Psoas muscle (tissue), 8 donors: Measurements from ENCODE around the gene PSMC3. TPM values are rescaled to one million over a fixed set of nuclear protein-coding genes. Genes with fewer than 3 reads are reported as not detected.
A peak's percentile ranks its signal among the peaks of the same experiment; 100 is the strongest.

Experiments used
- ATAC-seq, 4 donors: fragments of 200-7000 bp; cut with Tn5 transposase; one replicate each; pipeline ENCODE4 v1.9.1; 2020; ENCODE audit warnings: moderate library complexity in 3 of 4, mild to moderate bottlenecking in 2 of 4
- DNase-seq, 2 donors: peaks; one replicate each; pipeline ENCODE4 v3.0.0-alpha.2; 2020
- H3K27ac ChIP-seq: fragments of 200-600 bp; one replicate; pipeline ENCODE4 v1.8.0; 2022
- H3K27me3 ChIP-seq, 3 donors: fragments of 200-600 bp in 1 of 3; one replicate each; pipeline versions ENCODE4 v1.6.1 to v1.8.0; 2013 to 2022; ENCODE audit warnings: low read length in 2 of 3, mild to moderate bottlenecking in 2 of 3, moderate library complexity in 1 of 3; ENCODE audit not compliant: insufficient read depth in 3 of 3
- H3K36me3 ChIP-seq, 2 donors: fragments of 200-600 bp in 1 of 2; one replicate each; pipeline versions ENCODE4 v1.6.1 to v1.8.0; 2013 to 2022; ENCODE audit warnings: low read depth in 1 of 2, mild to moderate bottlenecking in 1 of 2, moderate library complexity in 1 of 2; ENCODE audit not compliant: insufficient read depth in 1 of 2
- H3K4me1 ChIP-seq: fragments of 200-600 bp; one replicate; pipeline ENCODE4 v1.8.0; 2022
- H3K4me3 ChIP-seq: fragments of 200-600 bp; one replicate; pipeline ENCODE4 v1.8.0; 2022; ENCODE audit warnings: mild to moderate bottlenecking
- H3K9me3 ChIP-seq: fragments of 200-600 bp; one replicate; pipeline ENCODE4 v1.8.0; 2022
- CTCF ChIP-seq: fragments of 200-600 bp; IDR thresholded peaks from one replicate; pipeline ENCODE4 v1.8.0; 2022; ENCODE audit warnings: antibody characterized with exemption
- WGBS, 3 donors: extraction: QIAGEN DNeasy Blood & Tissue Kit; methylation state at CpG; one replicate each; pipeline versions ENCODE4 v1.1.6 to v1.1.7; 2013; 5-methylcytosine and 5-hydroxymethylcytosine counted together
- intact Hi-C, 2 donors: fragments of 100-400 bp; cut with DNase I; formaldehyde crosslinking; loops; one replicate each; pipeline versions ENCODE4 v1.11.0 to v1.14.2; 2022
- polyA plus RNA-seq, 3 donors: library from polyadenylated mRNA; stranded (reverse); fragments of 200-250 nt; gene quantifications; one replicate each; pipeline ENCODE4 v1.2.3, GENCODE V29; 2013
- total RNA-seq, 4 donors: library from RNA; stranded (reverse); fragmentation: NEBNext Ultra II Directional in 2 of 4; extraction: Animal tissue kit (Norgen Biotek cat#: 25700) in 2 of 4; gene quantifications; one replicate each; pipeline versions ENCODE4 v1.2.1 to v1.2.4, GENCODE V29; 2021 to 2023
- donor health status: healthy with polysubstance abuse.
- donor health status: DM: no; HTN: no; CAD: no; lungs with moderate emphysema.
- donor health status: Bipolar disorder and iron deficiency.
- donor health status: healthy.
- donor health status: DM: yes; HTN: yes; CAD: no.
- donor health status: DM: no; HTN: no; CAD: no.
- donor health status: DM: no; HTN: no; CAD: no.
- donor health status: DM: yes; HTN: yes; CAD: no.

PSMC3 gene
- total and polyA plus RNA-seq, 7 donors, result 141 to 346 (median 255) TPM

- no peak overlapping the region for H3K27ac ChIP-seq
- TF ChIP-seq CTCF, result no peak
- intact Hi-C loops, result no loop called here
- H3K4me3 ChIP-seq, result no peak overlapping the region
- ATAC-seq (no peak), DNase-seq (no peak)
- H3K27me3 ChIP-seq, result no peaks in the 10 kb centered on the region
- 64 to 82% (median 72%) methylated on average over 3 of the region's 3 CpGs for WGBS, 3 donors
- peaks cover 0 to 7% of the 10 kb centered on the region in 2 donors for H3K36me3 ChIP-seq
- H3K4me1 ChIP-seq, result peaks cover 13% of the 10 kb centered on the region
- H3K9me3 ChIP-seq, result no peaks in the 10 kb centered on the region
Measured at GRCh38 chr11:47436726-47437125, 10.5 kb upstream of the PSMC3 start.

- WGBS, 3 donors, result 85 to 94% (median 89%) methylated on average over 3 of the region's 3 CpGs
- intact Hi-C loops, result no loop called here
Measured at GRCh38 chr11:47435687-47436086, 9.4 kb upstream of the PSMC3 start.

GRCh38 chr11:47434011-47434786, 8.0 kb upstream of the PSMC3 start:
- WGBS, 3 donors, result 48 to 74% (median 51%) methylated on average over 7 of the region's 7 CpGs
- Histone ChIP-seq H3K4me3 (no peak overlapping the region), H3K4me1 (peaks cover 19% of the 10 kb centered on the region), H3K9me3 (no peaks in the 10 kb centered on the region), H3K27me3 (no peaks in the 10 kb centered on the region), H3K27ac (peak overlapping the region; percentile 41), H3K36me3 (no peaks in the 10 kb centered on the region)
- intact Hi-C loops, result no loop called here
- DNase-seq (peak; percentile 66 to 76), ATAC-seq (peak; percentile 32 to 47 (median 42))
- no peak for TF ChIP-seq CTCF

More at GRCh38 chr11:47435687-47436086, 9.4 kb upstream of the PSMC3 start:
- no peak for DNase-seq
- peak in 1 of 4 donors; percentile 7 for ATAC-seq
- Histone ChIP-seq H3K27me3 (no peaks in the 10 kb centered on the region), H3K9me3 (no peaks in the 10 kb centered on the region), H3K36me3 (peaks cover 0 to 2% of the 10 kb centered on the region in 2 donors), H3K4me3 (no peak overlapping the region), H3K27ac (no peak overlapping the region), H3K4me1 (peaks cover 19% of the 10 kb centered on the region)
- no peak for TF ChIP-seq CTCF

GRCh38 chr11:47433157-47433556, 6.9 kb upstream of the PSMC3 start:
- ATAC-seq (no peak), DNase-seq (no peak)
- Histone ChIP-seq H3K4me1 (peaks cover 19% of the 10 kb centered on the region), H3K4me3 (no peak overlapping the region), H3K9me3 (no peaks in the 10 kb centered on the region), H3K27ac (peak overlapping the region; percentile 16), H3K27me3 (no peaks in the 10 kb centered on the region), H3K36me3 (no peaks in the 10 kb centered on the region)
- 34 to 67% (median 35%) methylated on average over 3 of the region's 3 CpGs for WGBS, 3 donors
- intact Hi-C loops, result no loop called here
- no peak for TF ChIP-seq CTCF
